HG02588 (cell line): Measurements from ENCODE around the gene ARMC9.

Experiments used
- ATAC-seq: cut with Tn5 transposase; IDR thresholded peaks from one replicate; pipeline ENCODE4 v1.9.1; 2021; ENCODE audit warnings: mild to moderate bottlenecking, moderate library complexity; ENCODE audit not compliant: unreplicated experiment

Gene ARMC9

DNA sequence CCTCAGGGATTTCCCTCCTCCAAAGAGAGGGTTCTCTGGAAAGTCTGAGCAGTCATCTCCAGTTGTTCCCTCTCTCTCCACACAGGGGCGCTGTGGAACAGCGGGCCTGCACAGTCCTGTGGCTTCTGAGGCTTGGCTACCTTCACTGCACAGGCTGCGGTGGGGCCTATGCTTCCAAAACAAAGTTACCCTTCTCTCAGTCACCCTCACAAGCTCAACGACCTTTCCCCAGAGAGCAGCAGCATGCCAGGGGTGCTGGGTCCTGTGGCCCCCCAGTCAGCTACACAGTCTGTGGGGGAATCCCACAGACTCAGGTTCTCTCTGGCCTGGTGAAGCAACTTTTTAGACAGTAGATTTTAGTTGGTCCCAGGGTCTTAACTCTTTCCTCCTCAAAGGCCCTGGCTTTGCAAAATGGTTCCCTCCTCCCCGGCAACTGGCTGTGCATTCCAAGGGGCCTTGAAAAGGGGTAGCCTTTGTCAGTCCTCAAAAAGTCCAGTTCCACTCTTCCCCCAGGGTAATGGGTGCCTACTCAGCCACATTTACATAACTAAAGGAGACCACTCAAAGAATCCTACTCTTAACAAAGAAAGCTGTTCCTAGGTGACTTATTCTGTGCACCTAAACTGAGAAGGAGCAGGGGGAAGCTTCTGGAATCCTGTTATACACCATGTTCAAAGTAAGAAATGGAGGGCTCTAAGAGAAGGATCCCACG, 212.0 kb downstream of the ARMC9 start:
- ATAC-seq: no peak

DNA sequence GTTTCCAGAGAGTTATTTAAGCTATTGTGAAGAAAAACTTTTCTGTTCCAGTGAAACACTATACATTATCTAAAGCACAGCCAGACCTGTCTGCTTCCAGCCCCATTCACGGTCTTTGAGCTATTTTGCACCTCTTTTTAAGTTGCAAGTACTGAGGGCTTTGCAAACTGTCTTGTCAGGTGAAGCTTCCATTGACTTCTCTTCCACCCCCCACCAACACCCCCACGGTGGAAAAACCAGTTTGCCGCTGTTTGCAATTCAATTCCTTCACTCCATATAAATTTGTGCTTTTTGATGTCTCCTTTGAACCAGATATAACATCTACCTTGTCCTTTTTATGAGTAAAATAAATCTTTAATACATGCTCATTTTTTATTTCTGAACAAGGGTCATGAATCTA, 212.8 kb downstream of the ARMC9 start:
- no peak for ATAC-seq

DNA sequence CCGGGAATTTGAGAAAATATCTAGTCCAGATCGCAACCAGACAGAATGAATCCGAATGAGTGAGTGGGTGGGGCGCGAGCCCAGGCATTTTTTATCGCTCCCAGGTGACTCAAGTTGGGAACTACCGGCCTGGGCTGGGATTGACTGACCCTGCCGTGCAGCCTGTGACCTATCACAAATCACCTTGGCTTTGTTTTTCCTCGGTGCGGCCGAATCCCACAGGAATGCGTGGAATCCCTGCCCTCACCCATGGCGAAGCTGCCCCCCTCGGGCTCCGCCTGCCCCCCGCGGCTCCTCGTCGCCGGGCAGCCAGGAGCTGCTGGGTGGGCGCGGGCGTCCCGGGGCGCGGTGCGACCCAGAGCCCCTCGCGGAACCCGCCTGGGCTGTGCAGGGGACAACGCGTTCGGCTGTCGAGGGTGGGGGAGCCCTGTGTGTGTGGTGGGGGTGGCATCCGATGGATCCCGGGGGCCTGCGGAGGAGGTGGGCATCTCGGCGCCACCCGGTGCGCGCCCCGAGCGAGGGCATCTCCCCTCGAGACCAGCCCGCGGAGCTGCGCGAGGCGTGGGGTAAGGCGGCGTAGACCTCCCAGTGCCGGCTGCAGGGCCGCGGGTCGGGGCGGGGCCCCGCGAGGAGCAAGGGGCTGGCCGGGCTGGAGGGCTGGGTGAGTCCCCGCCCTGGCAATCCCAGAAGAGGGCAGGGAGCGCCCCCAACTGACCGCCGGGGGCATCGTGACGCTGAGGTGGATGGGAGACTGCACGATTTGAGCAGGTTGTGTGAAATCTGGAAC, 213.6 kb downstream of the ARMC9 start:
- peak; percentile 92 for ATAC-seq

DNA sequence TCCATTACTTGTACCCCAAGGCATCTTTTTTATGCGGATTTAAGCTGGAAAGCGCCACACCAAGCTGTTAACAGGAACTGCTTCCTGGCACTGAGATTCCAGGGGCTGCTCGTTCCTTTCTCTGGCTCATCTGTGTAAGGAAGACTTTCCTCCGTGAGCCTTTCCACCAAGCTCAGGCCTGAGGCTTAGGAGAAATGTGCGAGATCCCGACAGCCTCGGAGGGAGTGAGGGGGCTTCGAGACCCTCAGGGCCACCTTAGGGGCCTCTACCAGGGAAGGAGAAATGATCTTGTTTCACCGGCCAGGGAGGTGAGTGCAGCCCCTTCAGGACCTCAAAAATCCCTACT, 214.2 kb downstream of the ARMC9 start:
- no peak for ATAC-seq

DNA sequence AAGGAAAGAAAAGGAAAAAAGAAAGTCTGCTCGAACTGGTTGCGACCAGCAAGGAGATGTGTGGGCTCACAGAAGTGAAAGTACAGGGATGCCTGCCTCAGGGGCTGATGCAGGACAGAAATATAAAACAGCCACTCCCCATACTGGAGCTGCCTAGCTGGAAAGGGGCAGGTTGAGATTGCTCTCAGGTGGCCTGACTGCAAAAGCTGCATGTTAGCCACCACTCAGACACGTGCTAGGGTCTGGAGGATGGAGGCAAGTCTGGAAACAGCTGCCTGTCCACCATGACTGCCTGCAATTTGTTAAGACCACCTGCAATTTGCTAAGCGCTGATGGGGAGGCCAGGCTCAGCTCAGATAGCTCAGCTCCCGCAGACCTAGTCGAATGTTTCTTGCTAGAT, 215.0 kb downstream of the ARMC9 start:
- ATAC-seq: no peak

DNA sequence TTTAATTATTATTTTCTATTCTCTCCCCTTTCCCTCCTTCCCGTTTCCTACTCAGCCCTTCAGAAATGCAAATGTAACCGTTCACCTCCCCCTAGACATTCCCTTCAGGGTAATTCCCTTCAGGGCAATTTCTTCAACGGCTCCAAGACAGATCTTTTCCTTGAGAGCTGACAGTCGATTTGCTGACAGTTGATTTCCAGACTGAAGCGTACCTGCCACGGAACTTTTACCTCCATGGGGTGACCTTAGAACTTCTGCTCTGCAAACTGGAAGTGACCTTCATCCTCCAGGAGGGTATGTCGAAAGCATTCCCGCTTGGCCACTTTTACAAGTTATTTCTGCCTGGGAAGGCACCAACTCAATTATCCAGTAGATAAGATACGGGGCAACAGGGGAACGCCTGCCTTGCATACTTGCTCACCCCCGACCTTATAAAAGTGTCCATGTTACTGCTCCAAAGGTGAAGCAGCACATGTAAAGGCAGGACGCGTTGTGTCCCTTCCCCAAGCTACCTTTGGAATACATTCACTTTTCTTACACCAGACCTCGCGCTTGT, 215.6 kb downstream of the ARMC9 start:
- no peak for ATAC-seq

DNA sequence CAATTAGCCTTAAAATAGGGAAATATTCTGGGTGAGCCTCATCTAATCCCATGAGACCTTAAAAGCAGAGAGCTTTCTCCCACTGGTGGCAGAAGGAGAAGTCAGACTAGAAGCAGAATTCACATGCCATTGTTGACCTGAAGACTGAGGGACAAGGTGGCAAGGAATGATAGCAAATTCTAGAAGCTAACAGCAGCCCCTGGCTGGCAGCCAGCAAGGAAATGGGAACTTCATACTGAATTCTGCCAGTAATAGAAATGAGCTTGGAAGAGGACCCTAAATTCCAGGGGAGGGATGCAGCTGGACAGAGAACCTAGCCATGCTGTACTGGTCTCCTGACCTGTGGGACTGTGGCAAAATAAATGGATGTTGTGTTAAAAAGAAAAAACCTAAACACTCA, 216.6 kb downstream of the ARMC9 start:
- ATAC-seq: no peak

DNA sequence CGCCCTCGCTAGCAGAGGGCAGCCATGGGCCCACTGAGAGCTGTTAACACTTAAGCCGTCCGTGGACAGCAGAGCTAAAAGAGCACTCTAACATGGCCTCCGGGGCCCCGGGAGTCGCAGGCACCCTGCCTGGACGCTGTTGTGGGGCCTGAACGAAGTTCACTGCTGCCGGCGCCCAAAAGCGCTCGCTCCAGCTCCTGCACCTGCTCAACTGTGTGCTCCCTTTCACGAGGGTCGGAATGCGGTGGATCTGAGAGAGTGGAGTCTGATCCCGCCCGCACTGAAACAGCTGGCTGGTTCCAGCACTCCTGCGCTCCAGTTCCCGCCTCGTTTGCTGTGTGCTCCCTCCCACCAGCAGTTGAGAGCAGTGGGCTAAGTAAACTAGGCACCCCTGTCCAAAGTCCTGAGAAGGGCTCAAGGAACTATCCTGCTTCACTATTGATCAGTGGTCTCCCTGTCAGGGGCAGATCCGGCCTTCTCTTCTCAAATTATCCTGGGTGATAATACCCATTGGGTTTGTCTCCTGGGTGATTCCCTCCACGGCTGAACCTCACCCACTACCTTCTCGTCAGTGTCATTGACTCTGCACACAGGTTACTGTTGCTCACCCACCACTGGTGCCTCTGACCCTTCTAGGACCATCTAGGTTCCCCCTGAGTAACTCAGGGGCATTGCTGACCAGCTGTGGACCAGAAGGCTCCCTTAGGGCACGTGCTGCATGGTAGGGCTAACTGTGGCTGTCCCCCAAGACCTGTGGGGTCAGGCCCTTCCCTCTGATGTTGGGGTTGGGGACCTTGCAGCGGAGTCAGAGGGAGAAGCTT, 220.6 kb downstream of the ARMC9 start:
- no peak for ATAC-seq

DNA sequence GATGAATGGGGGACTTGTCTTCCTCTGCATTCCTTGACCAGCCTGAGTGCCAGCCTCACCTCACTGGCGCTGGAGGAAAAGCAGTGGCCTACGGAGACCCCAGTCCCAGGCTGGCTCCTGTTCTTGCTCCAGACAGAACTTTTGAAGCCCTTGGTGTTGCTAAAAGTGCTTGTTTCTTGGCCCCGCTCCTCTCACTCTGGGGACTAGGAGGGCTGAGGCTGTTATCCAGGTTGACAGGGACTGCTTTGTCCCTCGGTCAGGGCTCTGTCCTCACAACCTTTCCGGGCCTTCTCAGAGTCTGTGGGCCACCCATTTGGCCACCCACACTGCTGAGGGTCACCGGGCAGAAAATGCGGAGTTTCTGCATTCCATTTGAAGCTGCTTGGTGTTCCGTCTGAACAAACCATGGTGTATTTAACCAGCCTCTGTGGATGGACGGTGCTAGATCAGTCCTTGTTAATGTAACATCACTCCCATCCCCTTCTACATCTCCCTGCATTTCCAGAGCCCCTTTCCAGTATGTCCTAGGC, 222.7 kb downstream of the ARMC9 start:
- no peak for ATAC-seq

DNA sequence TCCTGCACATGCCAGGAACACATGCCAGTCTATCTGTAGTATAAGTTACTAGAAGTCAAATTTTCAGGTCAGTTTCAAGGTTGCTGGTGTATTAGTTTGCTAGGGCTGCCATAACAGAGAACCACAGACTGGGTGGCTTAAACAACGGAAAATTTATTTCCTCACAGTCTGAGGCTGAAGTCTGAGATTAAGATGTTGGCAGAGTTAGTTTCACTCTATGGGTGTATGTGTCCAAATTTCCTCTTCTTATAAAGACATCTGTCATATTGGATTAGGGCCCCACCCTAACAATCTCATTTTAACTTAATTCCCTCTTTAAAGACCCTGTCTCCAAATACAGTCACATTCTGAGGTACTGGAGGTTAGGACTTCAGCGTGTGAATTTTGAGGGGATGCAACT, 223.6 kb downstream of the ARMC9 start:
- ATAC-seq: no peak

DNA sequence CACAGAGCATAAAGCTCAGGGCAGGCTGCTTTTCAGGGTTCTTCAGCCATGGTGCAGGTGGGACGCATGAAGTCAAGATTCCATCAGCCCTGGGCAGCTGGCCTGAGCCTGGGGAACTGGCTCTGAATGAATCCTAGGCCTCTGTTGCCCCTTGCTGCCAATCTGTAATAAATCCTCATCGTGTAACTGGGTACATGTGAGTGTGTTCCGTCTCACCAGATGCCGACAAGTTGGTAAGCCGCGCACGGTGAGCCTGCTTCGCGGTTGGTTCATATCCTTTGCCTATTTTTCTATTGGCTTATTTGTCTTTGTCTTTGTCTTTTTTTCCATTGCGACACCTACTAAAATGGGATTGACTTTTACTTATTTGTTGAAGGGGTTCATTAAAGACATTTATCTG, 224.7 kb downstream of the ARMC9 start:
- no peak for ATAC-seq
